Thoracic aorta (tissue), 2 donors: ENCODE measurements around the gene TSPAN17. TPM values are rescaled to one million over a fixed set of nuclear protein-coding genes. Genes with fewer than 3 reads are reported as not detected.

Experiments
- ATAC-seq: fragments of 150-250 bp; one replicate; pipeline ENCODE4 v1.8.0; 2017; ENCODE audit warnings: low read depth; ENCODE audit not compliant: insufficient number of reproducible peaks, low FRiP score
- DNase-seq: peaks from one replicate; pipeline ENCODE4 v3.0.0-alpha.2; 2020; ENCODE audit warnings: low spot score
- H3K27ac ChIP-seq, 2 donors: fragments of 200-600 bp; sonication (generic); 1 replicate in 1 of 2; 2 replicates in 1 of 2; pipeline ENCODE4 v1.5.1; 2016; ENCODE audit warnings: mild to moderate bottlenecking in 2 of 2, moderate library complexity in 2 of 2
- H3K27me3 ChIP-seq: fragments of 200-600 bp; sonication (generic); replicated peaks from 2 replicates; pipeline ENCODE4 v1.6.0; 2016; ENCODE audit warnings: mild to moderate bottlenecking; ENCODE audit not compliant: insufficient read depth
- H3K36me3 ChIP-seq: fragments of 200-600 bp; sonication (generic); one replicate; pipeline ENCODE4 v1.5.1; 2016
- H3K4me1 ChIP-seq, 2 donors: fragments of 200-600 bp; sonication (generic); 1 replicate in 1 of 2; 2 replicates in 1 of 2; pipeline versions ENCODE4 v1.5.1 to v1.6.0; 2016; ENCODE audit warnings: low read depth in 2 of 2, mild to moderate bottlenecking in 1 of 2; ENCODE audit not compliant: control insufficient read depth in 1 of 2
- H3K4me3 ChIP-seq: fragments of 200-600 bp; sonication (generic); 2 replicates; pipeline ENCODE4 v1.5.1; 2016; ENCODE audit warnings: mild to moderate bottlenecking
- H3K9me3 ChIP-seq: fragments of 200-600 bp; sonication (generic); 2 replicates; pipeline ENCODE4 v1.5.1; 2016
- total RNA-seq, 2 donors: library from RNA; depleted of rRNA; stranded (reverse); fragments of >200 nt; gene quantifications; one replicate each; pipeline versions ENCODE4 v1.1.0 to v1.2.3, GENCODE V29; 2016
- TF ChIP-seq, protein P1 (sequence below): fragments of 200-600 bp; sonication (generic); IDR thresholded peaks from one replicate; pipeline ENCODE4 v1.5.1; 2019; ENCODE audit warnings: antibody characterized with exemption

TSPAN17 gene
- total RNA-seq, 2 donors from 2014 or later, result 20.6 to 25.0 TPM

DNA sequence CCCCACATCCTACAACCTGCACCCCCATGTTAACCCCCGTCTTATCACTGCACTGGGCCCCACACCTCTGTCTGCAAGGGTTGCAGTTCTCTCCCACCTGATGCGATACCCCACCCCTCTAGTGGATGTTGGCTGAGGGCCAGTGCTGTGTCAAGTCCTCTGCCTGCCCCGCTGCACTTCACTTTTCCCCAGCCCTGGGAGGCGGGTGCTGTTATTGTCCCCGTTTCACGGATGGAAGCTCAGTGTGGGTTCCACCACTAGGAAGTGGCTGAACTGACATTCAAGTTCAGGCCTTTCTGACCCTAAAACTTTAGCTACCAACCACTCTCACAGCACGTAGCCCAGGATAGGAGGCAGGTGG is 20.4 kb upstream of the TSPAN17 start:
- peaks cover 13 to 17% of the 10 kb centered on the region in 2 donors for H3K4me1 ChIP-seq
- no peak overlapping the region for H3K27ac ChIP-seq
- H3K4me3 ChIP-seq, result no peak overlapping the region
- DNase-seq (no peak), ATAC-seq (no peak)
- no peaks in the 10 kb centered on the region for H3K9me3 ChIP-seq
- TF ChIP-seq, protein P1, sequence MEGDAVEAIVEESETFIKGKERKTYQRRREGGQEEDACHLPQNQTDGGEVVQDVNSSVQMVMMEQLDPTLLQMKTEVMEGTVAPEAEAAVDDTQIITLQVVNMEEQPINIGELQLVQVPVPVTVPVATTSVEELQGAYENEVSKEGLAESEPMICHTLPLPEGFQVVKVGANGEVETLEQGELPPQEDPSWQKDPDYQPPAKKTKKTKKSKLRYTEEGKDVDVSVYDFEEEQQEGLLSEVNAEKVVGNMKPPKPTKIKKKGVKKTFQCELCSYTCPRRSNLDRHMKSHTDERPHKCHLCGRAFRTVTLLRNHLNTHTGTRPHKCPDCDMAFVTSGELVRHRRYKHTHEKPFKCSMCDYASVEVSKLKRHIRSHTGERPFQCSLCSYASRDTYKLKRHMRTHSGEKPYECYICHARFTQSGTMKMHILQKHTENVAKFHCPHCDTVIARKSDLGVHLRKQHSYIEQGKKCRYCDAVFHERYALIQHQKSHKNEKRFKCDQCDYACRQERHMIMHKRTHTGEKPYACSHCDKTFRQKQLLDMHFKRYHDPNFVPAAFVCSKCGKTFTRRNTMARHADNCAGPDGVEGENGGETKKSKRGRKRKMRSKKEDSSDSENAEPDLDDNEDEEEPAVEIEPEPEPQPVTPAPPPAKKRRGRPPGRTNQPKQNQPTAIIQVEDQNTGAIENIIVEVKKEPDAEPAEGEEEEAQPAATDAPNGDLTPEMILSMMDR, result no peak
- H3K27me3 ChIP-seq, result peaks cover 16% of the 10 kb centered on the region
- no peaks in the 10 kb centered on the region for H3K36me3 ChIP-seq

DNA sequence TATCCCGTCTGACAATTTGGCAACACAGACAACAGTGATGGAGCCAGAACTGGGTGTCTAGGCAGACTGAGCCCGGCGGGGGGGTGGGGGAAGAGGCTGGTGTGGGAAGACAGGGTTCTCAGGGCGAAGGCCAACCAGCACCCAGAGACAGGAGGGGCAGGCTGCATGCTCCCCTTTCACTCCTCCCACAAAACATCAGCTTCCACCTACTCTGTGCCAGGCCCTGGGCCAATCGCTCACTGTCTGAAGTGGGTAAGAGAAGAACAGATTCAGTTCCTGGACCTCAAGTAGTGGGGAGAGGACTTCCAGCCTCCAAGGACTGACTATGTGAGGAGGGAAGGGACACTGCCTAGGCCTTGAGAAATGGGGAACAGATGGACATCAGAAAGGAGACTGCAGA is 19.7 kb upstream of the TSPAN17 start:
- H3K36me3 ChIP-seq, result no peaks in the 10 kb centered on the region
- no peaks in the 10 kb centered on the region for H3K9me3 ChIP-seq
- peaks cover 16% of the 10 kb centered on the region for H3K27me3 ChIP-seq
- ATAC-seq, result no peak
- H3K4me3 ChIP-seq, result no peak overlapping the region
- H3K4me1 ChIP-seq, result peaks cover 13 to 17% of the 10 kb centered on the region in 2 donors
- no peak for DNase-seq
- TF ChIP-seq, protein P1, result no peak
- H3K27ac ChIP-seq, result no peak overlapping the region

GRCh38 chr5:176628406-176629228 is 18.7 kb upstream of the TSPAN17 start:
- TF ChIP-seq, protein P1, result no peak
- no peaks in the 10 kb centered on the region for H3K36me3 ChIP-seq
- H3K4me1 ChIP-seq, result peaks cover 13 to 17% of the 10 kb centered on the region in 2 donors
- ATAC-seq, result no peak
- peak overlapping the region in 1 of 2 donors; percentile 5 for H3K27ac ChIP-seq
- peaks cover 16% of the 10 kb centered on the region for H3K27me3 ChIP-seq
- no peaks in the 10 kb centered on the region for H3K9me3 ChIP-seq
- no peak overlapping the region for H3K4me3 ChIP-seq
- DNase-seq, result no peak

DNA sequence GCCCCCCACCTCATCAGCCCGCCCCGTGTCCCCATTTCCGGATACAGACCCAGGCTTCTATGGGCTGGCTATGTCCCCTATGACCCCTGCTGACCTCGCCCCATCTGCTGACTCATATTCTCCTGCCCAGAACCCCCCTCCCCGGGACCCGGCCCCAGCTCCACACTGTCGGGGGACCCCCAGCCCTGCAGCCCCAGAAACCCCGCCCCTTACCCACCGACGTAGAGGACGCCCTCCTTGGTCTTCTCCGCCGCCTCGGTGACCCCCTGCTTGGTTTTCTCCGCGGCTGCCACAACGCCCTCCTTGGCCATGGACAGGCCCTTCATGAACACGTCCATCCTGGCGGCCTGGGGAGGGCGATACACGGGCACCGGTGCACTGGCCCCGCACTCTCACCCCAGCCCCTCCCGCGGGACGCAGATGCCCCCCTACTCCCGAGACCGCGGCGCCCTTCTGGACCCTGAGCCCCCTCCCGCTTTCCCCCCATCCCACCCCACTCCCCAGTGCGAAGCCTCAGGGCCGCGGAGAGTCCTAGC is 17.9 kb upstream of the TSPAN17 start:
- Histone ChIP-seq H3K27me3 (peaks cover 16% of the 10 kb centered on the region), H3K27ac (no peak overlapping the region), H3K36me3 (no peaks in the 10 kb centered on the region), H3K4me3 (no peak overlapping the region), H3K9me3 (no peaks in the 10 kb centered on the region), H3K4me1 (peaks cover 13 to 17% of the 10 kb centered on the region in 2 donors)
- no peak for DNase-seq
- TF ChIP-seq, protein P1, result no peak
- ATAC-seq, result no peak

DNA sequence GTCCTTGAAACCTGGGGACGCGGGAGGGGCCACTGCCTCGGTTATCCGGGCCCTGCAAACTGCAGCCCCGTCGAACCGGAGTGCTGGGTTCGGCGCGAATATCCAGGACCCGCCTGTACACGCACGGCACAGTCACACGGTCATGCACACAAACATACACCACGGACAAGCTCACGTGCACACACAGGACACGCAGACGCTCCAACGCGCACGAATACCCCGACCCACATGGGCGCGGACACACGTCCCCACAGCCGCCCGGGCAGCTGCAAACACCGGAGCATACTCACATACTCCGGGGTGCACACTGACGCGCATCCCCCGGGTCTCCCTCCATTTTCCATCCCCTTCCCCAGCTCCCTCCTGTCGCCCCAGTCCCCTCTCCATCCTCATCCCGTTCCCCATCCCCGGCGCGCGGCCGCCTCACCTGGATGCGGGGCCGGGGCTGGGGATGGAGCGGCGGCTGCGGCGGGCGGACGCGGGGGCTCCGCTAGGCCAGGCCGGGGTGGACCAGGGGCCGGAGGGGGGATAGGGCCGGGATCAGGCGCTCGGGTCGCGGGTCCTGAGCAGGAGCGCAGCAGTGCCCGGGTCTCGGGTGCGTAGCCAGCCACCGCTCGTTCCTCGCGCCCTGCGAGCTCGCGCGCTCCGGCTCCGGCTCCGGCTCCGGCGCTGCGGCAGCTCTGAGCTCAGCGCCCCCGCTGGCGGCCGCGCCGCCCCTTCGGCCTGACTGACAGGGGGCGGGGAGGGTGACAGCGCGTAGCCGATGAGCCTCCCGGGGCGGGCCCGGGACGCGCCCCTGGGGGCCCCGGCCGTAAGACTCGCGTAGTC is 17.2 kb upstream of the TSPAN17 start, which contains the start of the genes EIF4E1B and SNCB:
EIF4E1B (plus strand) TSS at position 823 of the 828 bp plus-strand sequence. CDS start 12,113 bp downstream, outside the sequence.
SNCB (minus strand) TSS at position 682 of the 828 bp plus-strand sequence. CDS start 880 bp downstream, outside the sequence.
- no peaks in the 10 kb centered on the region for H3K9me3 ChIP-seq
- H3K27me3 ChIP-seq, result peaks cover 16% of the 10 kb centered on the region
- no peaks in the 10 kb centered on the region for H3K36me3 ChIP-seq
- H3K4me1 ChIP-seq, result peaks cover 13 to 17% of the 10 kb centered on the region in 2 donors
- peak within 1 kb of the TSS; percentile 66 for H3K4me3 ChIP-seq
- no peak for ATAC-seq
- TF ChIP-seq, protein P1, result no peak
- H3K27ac ChIP-seq, result no peak within 1 kb of the TSS
- no peak for DNase-seq
